K562 (cell line): Measurements from ENCODE around the gene TSG101. TPM values are rescaled to one million over a fixed set of nuclear protein-coding genes. Genes with fewer than 3 reads are reported as not detected.

Experiments used
- ATAC-seq: fragments of 200-7000 bp; cut with Tn5 transposase; 3 replicates; pipeline ENCODE4 v1.9.1; 2020; ENCODE audit warnings: moderate library complexity
- BruUV-seq: library from RNA; stranded (reverse); fragments of 400-500 nt; replicated peaks from 2 replicates; lab custom pipeline; 2021; lab: Mats Ljungman, UMichigan
- CTCF ChIA-PET: fragments of 300-600 bp; formaldehyde crosslinking; extraction: SDS; loops from one replicate; lab custom pipeline; 2021; ENCODE audit warnings: low intra/inter-chr PET ratio; lab: Yijun Ruan, JAX
- POLR2A ChIA-PET: fragments of 300-600, 350-650 bp; sonication (Branson Sonifier 250); formaldehyde crosslinking; extraction: SDS; loops from one replicate; lab custom pipeline; 2021; ENCODE audit warnings: antibody characterized with exemption, inconsistent platforms; lab: Yijun Ruan, JAX
- DNase-seq, 4 experiments: peaks; one replicate each; pipeline versions ENCODE4 v3.0.0 to v3.0.0-alpha.2; 2011 to 2018; ENCODE audit warnings: low spot score in 3 of 4, mixed read lengths in 3 of 4; ENCODE audit errors: extremely low read depth in 1 of 4
- FAIRE-seq: peaks from 2 replicates; lab custom pipeline; 2011; peaks lifted over from hg19 to GRCh38; lab: Jason Lieb, UNC
- H2AFZ ChIP-seq: 2 replicates; pipeline ENCODE4 v1.6.0; 2011; ENCODE audit warnings: low read depth, low read length, control low read depth, inconsistent platforms
- H3K27ac ChIP-seq: fragments of 200-600 bp; 3 replicates; pipeline ENCODE4 v1.8.0; 2011; ENCODE audit warnings: low read depth, mild to moderate bottlenecking, control low read depth, inconsistent platforms, low read length, moderate library complexity, mixed read lengths; ENCODE audit errors: extremely low read depth
- H3K27me3 ChIP-seq, 2 experiments: fragments of 300-600 bp in 1 of 2; 2 replicates in 1 of 2; 3 replicates in 1 of 2; pipeline versions ENCODE4 v1.6.0 to v1.8.0; 2011; ENCODE audit warnings: inconsistent platforms in 2 of 2, low read length in 2 of 2, mild to moderate bottlenecking in 1 of 2, mixed read lengths in 1 of 2, moderate library complexity in 1 of 2; ENCODE audit not compliant: control insufficient read depth in 2 of 2, insufficient read depth in 2 of 2
- H3K36me3 ChIP-seq: fragments of 300-600 bp; 3 replicates; pipeline ENCODE4 v1.8.0; 2011; ENCODE audit warnings: mild to moderate bottlenecking, low read length, inconsistent platforms; ENCODE audit not compliant: control insufficient read depth, insufficient read depth
- H3K4me1 ChIP-seq, 2 experiments: fragments of 200-600 bp in 1 of 2; replicated peaks in 1 of 2; 2 replicates in 1 of 2; 3 replicates in 1 of 2; pipeline versions ENCODE4 v1.5.1 to v1.8.0; 2011; ENCODE audit warnings: inconsistent platforms in 2 of 2, low read length in 2 of 2, mild to moderate bottlenecking in 1 of 2, mixed read lengths in 1 of 2, moderate library complexity in 1 of 2; ENCODE audit not compliant: control insufficient read depth in 2 of 2, insufficient read depth in 2 of 2
- H3K4me2 ChIP-seq: 2 replicates; pipeline ENCODE4 v1.6.1; 2011; ENCODE audit warnings: low read length, control low read depth, inconsistent platforms, mixed read lengths; ENCODE audit not compliant: insufficient read depth
- H3K4me3 ChIP-seq: fragments of 200-600 bp; sonication (generic), shearing (Covaris generic); 2 replicates; pipeline ENCODE4 v1.5.1; 2016; ENCODE audit warnings: control low read depth, inconsistent platforms
- H3K79me2 ChIP-seq: fragments of 200-600 bp; 3 replicates; pipeline ENCODE4 v1.8.0; 2011; ENCODE audit warnings: low read length, inconsistent platforms; ENCODE audit not compliant: control insufficient read depth, insufficient read depth
- H3K9ac ChIP-seq, 2 experiments: 2 replicates each; pipeline versions ENCODE4 v1.6.0 to v1.6.1; 2011; ENCODE audit warnings: low read depth in 2 of 2, low read length in 2 of 2, control low read depth in 1 of 2, inconsistent platforms in 1 of 2, mild to moderate bottlenecking in 1 of 2, mixed read lengths in 1 of 2; ENCODE audit not compliant: insufficient read depth in 1 of 2
- H3K9me1 ChIP-seq: one replicate; pipeline ENCODE4 v1.6.0; 2011; ENCODE audit warnings: inconsistent platforms, mild to moderate bottlenecking, low read length, moderate library complexity; ENCODE audit not compliant: control insufficient read depth, insufficient read depth
- H3K9me3 ChIP-seq: replicated peaks from 2 replicates; pipeline ENCODE4 v1.5.1; 2011; ENCODE audit warnings: low read depth, low read length, inconsistent platforms; ENCODE audit not compliant: control insufficient read depth, insufficient read depth
- H4K20me1 ChIP-seq: replicated peaks from 2 replicates; pipeline ENCODE4 v1.6.1; 2011; ENCODE audit warnings: low read length, inconsistent platforms, mixed read lengths; ENCODE audit not compliant: control insufficient read depth, insufficient read depth
- CHCHD3 ChIP-seq: fragments of 250-450 bp; sonication (Bioruptor Pico); IDR thresholded peaks from 2 replicates; pipeline ENCODE4 v2.1.2; 2022; ENCODE audit warnings: mild to moderate bottlenecking
- CREB3L1 ChIP-seq: fragments of 450-650 bp; IDR thresholded peaks from 2 replicates; pipeline ENCODE4 v1.6.1; 2014; ENCODE audit warnings: low read depth, mild to moderate bottlenecking, moderate library complexity, borderline replicate concordance
- ETV1 ChIP-seq: fragments of 450-650 bp; conservative IDR thresholded peaks from 2 replicates; pipeline ENCODE4 v1.6.1; 2016; ENCODE audit warnings: missing genetic modification characterization, control low read depth, low read depth, missing compliant biosample characterization
- HINFP ChIP-seq: fragments of 450-650 bp; conservative IDR thresholded peaks from 2 replicates; pipeline ENCODE4 v1.6.1; 2016; ENCODE audit warnings: missing genetic modification characterization, low read depth, mild to moderate bottlenecking, control low read depth, missing compliant biosample characterization
- LARP7 ChIP-seq: fragments of 450-650 bp; IDR thresholded peaks from 2 replicates; pipeline ENCODE4 v1.6.1; 2016
- MCM7 ChIP-seq, 2 experiments: fragments of 450-650 bp; IDR thresholded peaks; 2 replicates each; pipeline ENCODE4 v1.6.1; 2016 to 2018
- RHOXF2B ChIP-seq: fragments of 250-450 bp; sonication (Bioruptor Pico); conservative IDR thresholded peaks from 2 replicates; pipeline ENCODE4 v1.5.1; 2021
- SREBF2 ChIP-seq: sonication (generic); formaldehyde crosslinking; IDR thresholded peaks from 2 replicates; pipeline ENCODE4 v1.4.0; 2020; ENCODE audit warnings: mild to moderate bottlenecking, missing genetic modification reagents
- ZFP1 ChIP-seq: fragments of 450-650 bp; formaldehyde crosslinking; IDR thresholded peaks from 2 replicates; pipeline ENCODE4 v1.4.0; 2020; ENCODE audit warnings: mild to moderate bottlenecking, mixed read lengths
- WGBS: fragments of 100-300 bp; shearing (Covaris generic); methylation state at CpG from one replicate; pipeline ENCODE4 v1.1.6; 2016; ENCODE audit warnings: low coverage, mixed read lengths; ENCODE audit not compliant: insufficient coverage; ENCODE audit errors: missing lambda C conversion rate; 5-methylcytosine and 5-hydroxymethylcytosine counted together
- in situ Hi-C: fragments of 300-500 bp; cut with MboI; formaldehyde crosslinking; loops from 4 replicates; pipeline ENCODE4 v1.15.0; 2018; ENCODE audit warnings: inconsistent platforms, mixed read lengths
- intact Hi-C: fragments of 100-400 bp; cut with micrococcal nuclease; formaldehyde crosslinking; loops from 2 replicates; pipeline ENCODE4 v1.14.2; 2022
- polyA plus RNA-seq, 8 experiments: library from polyadenylated mRNA; depleted of rRNA in 4 of 8; stranded (reverse) in 5 of 8; unstranded in 3 of 8; fragments of >200 nt; fragmentation: Nextera tagmentation in 2 of 8; fragmentation: Illumina TruSeq in 1 of 8; extraction: Ambion mirVana in 2 of 8; extraction: Trizol in 1 of 8; gene quantifications; 2 replicates each; pipeline versions ENCODE4 v1.2.1 to v1.2.3, GENCODE V29; 2011 to 2014; ENCODE audit warnings: inconsistent platforms in 1 of 8, missing spikeins in 1 of 8
- total RNA-seq, 7 experiments: library from RNA; depleted of rRNA in 6 of 7; stranded (reverse); fragments of >200 nt in 6 of 7; fragmentation: Illumina TruSeq in 2 of 7; extraction: Trizol in 2 of 7; gene quantifications; 2 replicates each; pipeline versions ENCODE4 v1.2.1 to v1.2.3, GENCODE V29; 2011 to 2021; ENCODE audit warnings: low replicate concordance in 1 of 7
- TF ChIP-seq, protein P1 (sequence below): fragments of 450-650 bp; IDR thresholded peaks from 2 replicates; pipeline ENCODE4 v1.6.1; 2017; ENCODE audit warnings: antibody characterized with exemption, mild to moderate bottlenecking
- TF ChIP-seq, protein P2 (sequence below): IDR thresholded peaks from 3 replicates; pipeline ENCODE4 v1.6.1; 2011; ENCODE audit warnings: borderline replicate concordance, mild to moderate bottlenecking, moderate library complexity; ENCODE audit not compliant: insufficient read length; ENCODE audit errors: extremely low read depth

Gene TSG101
- total and polyA plus RNA-seq, 9 of the 15 experiments (the other 6 are each of a cell fraction or from before 2014, with no cell fraction given), result 24.6 to 141 (median 60.0) TPM

- intact Hi-C loops, result no loop called here
- BruUV-seq, result no TSS peak
- H3K4me2 ChIP-seq, result no peak overlapping the region
- peaks cover 10% of the 10 kb centered on the region; the same call in 1 of the 2 replicates for H4K20me1 ChIP-seq
- in situ Hi-C loops, result no loop called here
- H3K27ac ChIP-seq, result no peak overlapping the region
- no peak for FAIRE-seq
- ChIA-PET POLR2A (interaction anchor here (0.7 to 1.5 kb wide), 5 partner anchors 11 to 379 kb away, joined by 3 to 4 read pairs (median 4); partner anchors contain the start of gene HPS5), CTCF (no interaction called here)
- no peaks in the 10 kb centered on the region for H3K27me3 ChIP-seq
- no peaks in the 10 kb centered on the region for H3K9me3 ChIP-seq
- 93% methylated on average over 1 of the region's 1 CpG for WGBS
- H3K36me3 ChIP-seq, result peaks cover 20% of the 10 kb centered on the region; the same call in 2 of the 3 replicates
- H3K9me1 ChIP-seq, result no peaks in the 10 kb centered on the region
- TF ChIP-seq, protein P1, sequence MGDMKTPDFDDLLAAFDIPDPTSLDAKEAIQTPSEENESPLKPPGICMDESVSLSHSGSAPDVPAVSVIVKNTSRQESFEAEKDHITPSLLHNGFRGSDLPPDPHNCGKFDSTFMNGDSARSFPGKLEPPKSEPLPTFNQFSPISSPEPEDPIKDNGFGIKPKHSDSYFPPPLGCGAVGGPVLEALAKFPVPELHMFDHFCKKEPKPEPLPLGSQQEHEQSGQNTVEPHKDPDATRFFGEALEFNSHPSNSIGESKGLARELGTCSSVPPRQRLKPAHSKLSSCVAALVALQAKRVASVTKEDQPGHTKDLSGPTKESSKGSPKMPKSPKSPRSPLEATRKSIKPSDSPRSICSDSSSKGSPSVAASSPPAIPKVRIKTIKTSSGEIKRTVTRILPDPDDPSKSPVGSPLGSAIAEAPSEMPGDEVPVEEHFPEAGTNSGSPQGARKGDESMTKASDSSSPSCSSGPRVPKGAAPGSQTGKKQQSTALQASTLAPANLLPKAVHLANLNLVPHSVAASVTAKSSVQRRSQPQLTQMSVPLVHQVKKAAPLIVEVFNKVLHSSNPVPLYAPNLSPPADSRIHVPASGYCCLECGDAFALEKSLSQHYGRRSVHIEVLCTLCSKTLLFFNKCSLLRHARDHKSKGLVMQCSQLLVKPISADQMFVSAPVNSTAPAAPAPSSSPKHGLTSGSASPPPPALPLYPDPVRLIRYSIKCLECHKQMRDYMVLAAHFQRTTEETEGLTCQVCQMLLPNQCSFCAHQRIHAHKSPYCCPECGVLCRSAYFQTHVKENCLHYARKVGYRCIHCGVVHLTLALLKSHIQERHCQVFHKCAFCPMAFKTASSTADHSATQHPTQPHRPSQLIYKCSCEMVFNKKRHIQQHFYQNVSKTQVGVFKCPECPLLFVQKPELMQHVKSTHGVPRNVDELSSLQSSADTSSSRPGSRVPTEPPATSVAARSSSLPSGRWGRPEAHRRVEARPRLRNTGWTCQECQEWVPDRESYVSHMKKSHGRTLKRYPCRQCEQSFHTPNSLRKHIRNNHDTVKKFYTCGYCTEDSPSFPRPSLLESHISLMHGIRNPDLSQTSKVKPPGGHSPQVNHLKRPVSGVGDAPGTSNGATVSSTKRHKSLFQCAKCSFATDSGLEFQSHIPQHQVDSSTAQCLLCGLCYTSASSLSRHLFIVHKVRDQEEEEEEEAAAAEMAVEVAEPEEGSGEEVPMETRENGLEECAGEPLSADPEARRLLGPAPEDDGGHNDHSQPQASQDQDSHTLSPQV, result no peak
- TF ChIP-seq HINFP (tag) (no peak), ZFP1 (no peak), RHOXF2B (CRISPR knock-in tag) (no peak), LARP7 (no peak), ETV1 (tag) (no peak), CREB3L1 (no peak), CHCHD3 (CRISPR knock-in tag) (no peak), SREBF2 (CRISPR knock-in tag) (no peak), MCM7 (IDR thresholded peaks at IDR 0.05) (no peak)
- TF ChIP-seq, protein P2, sequence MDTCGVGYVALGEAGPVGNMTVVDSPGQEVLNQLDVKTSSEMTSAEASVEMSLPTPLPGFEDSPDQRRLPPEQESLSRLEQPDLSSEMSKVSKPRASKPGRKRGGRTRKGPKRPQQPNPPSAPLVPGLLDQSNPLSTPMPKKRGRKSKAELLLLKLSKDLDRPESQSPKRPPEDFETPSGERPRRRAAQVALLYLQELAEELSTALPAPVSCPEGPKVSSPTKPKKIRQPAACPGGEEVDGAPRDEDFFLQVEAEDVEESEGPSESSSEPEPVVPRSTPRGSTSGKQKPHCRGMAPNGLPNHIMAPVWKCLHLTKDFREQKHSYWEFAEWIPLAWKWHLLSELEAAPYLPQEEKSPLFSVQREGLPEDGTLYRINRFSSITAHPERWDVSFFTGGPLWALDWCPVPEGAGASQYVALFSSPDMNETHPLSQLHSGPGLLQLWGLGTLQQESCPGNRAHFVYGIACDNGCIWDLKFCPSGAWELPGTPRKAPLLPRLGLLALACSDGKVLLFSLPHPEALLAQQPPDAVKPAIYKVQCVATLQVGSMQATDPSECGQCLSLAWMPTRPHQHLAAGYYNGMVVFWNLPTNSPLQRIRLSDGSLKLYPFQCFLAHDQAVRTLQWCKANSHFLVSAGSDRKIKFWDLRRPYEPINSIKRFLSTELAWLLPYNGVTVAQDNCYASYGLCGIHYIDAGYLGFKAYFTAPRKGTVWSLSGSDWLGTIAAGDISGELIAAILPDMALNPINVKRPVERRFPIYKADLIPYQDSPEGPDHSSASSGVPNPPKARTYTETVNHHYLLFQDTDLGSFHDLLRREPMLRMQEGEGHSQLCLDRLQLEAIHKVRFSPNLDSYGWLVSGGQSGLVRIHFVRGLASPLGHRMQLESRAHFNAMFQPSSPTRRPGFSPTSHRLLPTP, result no peak
- H3K4me1 ChIP-seq, result peaks cover 4 to 11% of the 10 kb centered on the region in 2 experiments; a peak in 3 of 5 replicates
- H2AFZ ChIP-seq, result no peak overlapping the region
- ATAC-seq, result no peak
- H3K9ac ChIP-seq, result no peak overlapping the region
- no peak overlapping the region for H3K4me3 ChIP-seq
- H3K79me2 ChIP-seq, result no peaks in the 10 kb centered on the region
- DNase-seq, result no peak
These were observed 36.4 kb downstream of the TSG101 start for GRCh38 chr11:18490319-18490718.
